Activated CD8-positive, alpha-beta memory T cell treated with anti-CD3 and anti-CD28 coated beads for 1 hour (primary cell): ENCODE measurements around the gene KCTD4.
"Not testable (repeated sequence)": the region's sequence is repeated elsewhere in the genome, so short reads cannot be mapped to it uniquely, and the experiment has no call there.

Source experiments
- DNase-seq, 2 donors: peaks; one replicate each; pipeline ENCODE4 v3.0.0-alpha.2; 2020; ENCODE audit warnings: low read depth in 1 of 2; ENCODE audit errors: extremely low read depth in 1 of 2

Gene KCTD4

GRCh38 chr13:45216193-45216592 lies 15.3 kb upstream of the KCTD4 start:
- DNase-seq = no peak

GRCh38 chr13:45215392-45216077 lies 14.7 kb upstream of the KCTD4 start:
- DNase-seq = no peak

GRCh38 chr13:45209229-45209628 lies 8.4 kb upstream of the KCTD4 start:
- DNase-seq = no peak

GRCh38 chr13:45208132-45208531 lies 7.3 kb upstream of the KCTD4 start:
- DNase-seq = no peak

GRCh38 chr13:45207319-45207718 lies 6.5 kb upstream of the KCTD4 start:
- DNase-seq = no peak

- no peak for DNase-seq
These were observed 5.5 kb upstream of the KCTD4 start for GRCh38 chr13:45206340-45206739.

- DNase-seq = no peak
These were observed 4.3 kb upstream of the KCTD4 start for GRCh38 chr13:45205124-45205523.

- DNase-seq = no peak
These were observed 1.1 kb downstream of the KCTD4 start for GRCh38 chr13:45199711-45200110.

- no peak for DNase-seq
These were observed 1.9 kb downstream of the KCTD4 start for GRCh38 chr13:45198924-45199323.

GRCh38 chr13:45198041-45198440 lies 2.8 kb downstream of the KCTD4 start:
- DNase-seq = no peak

GRCh38 chr13:45196622-45197021 lies 4.2 kb downstream of the KCTD4 start:
- no peak for DNase-seq

GRCh38 chr13:45196096-45196495 lies 4.7 kb downstream of the KCTD4 start:
- no peak for DNase-seq

- DNase-seq = no peak
These were observed 5.4 kb downstream of the KCTD4 start for GRCh38 chr13:45195421-45195820.

- DNase-seq = no peak
These were observed 6.5 kb downstream of the KCTD4 start for GRCh38 chr13:45194081-45194939.

- no peak for DNase-seq
These were observed 9.0 kb downstream of the KCTD4 start for GRCh38 chr13:45191874-45192273.

- not testable (repeated sequence) for DNase-seq
These were observed 11.3 kb downstream of the KCTD4 start for GRCh38 chr13:45189511-45189910.

- DNase-seq = not testable (repeated sequence)
These were observed 11.8 kb downstream of the KCTD4 start for GRCh38 chr13:45189077-45189476.

GRCh38 chr13:45185286-45185685 lies 15.6 kb downstream of the KCTD4 start:
- no peak for DNase-seq

GRCh38 chr13:45184693-45185092 lies 16.2 kb downstream of the KCTD4 start:
- no peak for DNase-seq

- no peak for DNase-seq
These were observed 19.9 kb downstream of the KCTD4 start for GRCh38 chr13:45180713-45181601.

- DNase-seq = no peak
These were observed 20.5 kb downstream of the KCTD4 start for GRCh38 chr13:45180303-45180702.
